Measurements from ENCODE around the gene CGREF1.

CGREF1 gene

GRCh38 chr2:27074738-27075565, 44.0 kb downstream of the CGREF1 start:
- no peak for DNase-seq (ENCODE audit: low read depth)

GRCh38 chr2:27073782-27074181, 45.1 kb downstream of the CGREF1 start:
- DNase-seq (ENCODE audit: low read depth) = no peak

- no peak for DNase-seq (ENCODE audit: low read depth)
Measured at GRCh38 chr2:27072920-27073319, 46.0 kb downstream of the CGREF1 start.

- DNase-seq (ENCODE audit: low read depth) = no peak
Measured at GRCh38 chr2:27071990-27072830, 46.7 kb downstream of the CGREF1 start.

GRCh38 chr2:27071277-27071989, 47.5 kb downstream of the CGREF1 start, which contains the start of gene OST4:
OST4 (minus strand) TSS chr2:27071654.
- peak; percentile 57 for DNase-seq (ENCODE audit: low read depth)

GRCh38 chr2:27070653-27071276, 48.2 kb downstream of the CGREF1 start:
- DNase-seq (ENCODE audit: low read depth) = no peak

- DNase-seq (ENCODE audit: low read depth) = no peak
Measured at GRCh38 chr2:27069961-27070618, 48.8 kb downstream of the CGREF1 start.

- DNase-seq (ENCODE audit: low read depth) = no peak
Measured at GRCh38 chr2:27069436-27069835, 49.5 kb downstream of the CGREF1 start.

- no peak for DNase-seq (ENCODE audit: low read depth)
Measured at GRCh38 chr2:27067385-27067784, 51.5 kb downstream of the CGREF1 start.

- DNase-seq (ENCODE audit: low read depth) = no peak
Measured at GRCh38 chr2:27065128-27065527, 53.8 kb downstream of the CGREF1 start.

- no peak for DNase-seq (ENCODE audit: low read depth)
Measured at GRCh38 chr2:27060323-27060722, 58.6 kb downstream of the CGREF1 start.

GRCh38 chr2:27059141-27059820, 59.6 kb downstream of the CGREF1 start:
- DNase-seq (ENCODE audit: low read depth) = no peak

- no peak for DNase-seq (ENCODE audit: low read depth)
Measured at GRCh38 chr2:27058210-27058609, 60.7 kb downstream of the CGREF1 start.

GRCh38 chr2:27057184-27057583, 61.7 kb downstream of the CGREF1 start:
- DNase-seq (ENCODE audit: low read depth) = no peak

- DNase-seq (ENCODE audit: low read depth) = no peak
Measured at GRCh38 chr2:27054721-27055120, 64.2 kb downstream of the CGREF1 start.

GRCh38 chr2:27053776-27054175, 65.2 kb downstream of the CGREF1 start:
- DNase-seq (ENCODE audit: low read depth) = no peak

- DNase-seq (ENCODE audit: low read depth) = no peak
Measured at GRCh38 chr2:27053321-27053720, 65.6 kb downstream of the CGREF1 start.

GRCh38 chr2:27051902-27052645, 66.9 kb downstream of the CGREF1 start:
- no peak for DNase-seq (ENCODE audit: low read depth)

GRCh38 chr2:27050996-27051901, 67.7 kb downstream of the CGREF1 start, which contains the start of gene AGBL5:
AGBL5 (plus strand) TSS chr2:27051668; CDS start chr2:27052959, 1,291 bp downstream.
- peak; percentile 92 for DNase-seq (ENCODE audit: low read depth)

Measured in HS-27A (cell line).